Stimulated activated CD4-positive, alpha-beta T cell treated with anti-CD3 and anti-CD28 coated beads, Interleukin-15, amount 100 ng/mL, for 48 hours (primary cell): Measurements from ENCODE around the gene PGAP6.
"Not testable (repeated sequence)": the region's sequence is repeated elsewhere in the genome, so short reads cannot be mapped to it uniquely, and the experiment has no call there.

Source experiments
- DNase-seq, 2 donors: peaks; one replicate each; pipeline ENCODE4 v3.0.0-alpha.2; 2020; ENCODE audit warnings: low read depth in 2 of 2

Gene PGAP6

DNA sequence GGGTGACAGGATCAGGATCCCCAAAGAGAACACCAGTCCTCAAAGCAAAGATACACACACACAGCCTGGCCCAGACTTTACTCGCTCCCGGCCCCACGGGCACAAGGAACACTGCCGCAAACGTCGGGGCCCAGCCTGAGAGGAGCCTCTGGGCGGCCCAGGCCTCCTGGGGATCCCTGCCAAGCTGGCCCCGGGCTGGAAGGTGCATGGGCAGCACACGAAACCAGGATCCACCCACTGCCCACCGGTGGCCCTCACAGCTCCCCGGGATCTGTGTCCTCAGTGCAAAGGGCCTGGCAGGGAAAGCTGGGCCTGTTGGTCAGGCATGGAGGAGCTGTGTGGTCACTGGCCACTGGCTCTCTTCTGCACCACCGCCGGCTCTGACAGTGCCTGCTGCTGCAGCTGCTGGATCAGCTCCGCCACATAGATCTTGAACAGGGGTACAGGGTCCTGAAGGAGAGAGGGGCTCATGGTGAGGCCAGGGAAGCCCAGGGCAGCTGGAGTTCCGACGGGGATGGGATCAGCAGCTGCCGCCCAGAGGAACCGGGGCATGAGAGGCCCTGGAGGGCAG is 14.4 kb downstream of the PGAP6 start:
- DNase-seq, result no peak

- DNase-seq, result no peak
These were observed 15.3 kb downstream of the PGAP6 start for GRCh38 chr16:366476-366875.

- no peak for DNase-seq
These were observed 16.9 kb downstream of the PGAP6 start for GRCh38 chr16:364595-365491.

DNA sequence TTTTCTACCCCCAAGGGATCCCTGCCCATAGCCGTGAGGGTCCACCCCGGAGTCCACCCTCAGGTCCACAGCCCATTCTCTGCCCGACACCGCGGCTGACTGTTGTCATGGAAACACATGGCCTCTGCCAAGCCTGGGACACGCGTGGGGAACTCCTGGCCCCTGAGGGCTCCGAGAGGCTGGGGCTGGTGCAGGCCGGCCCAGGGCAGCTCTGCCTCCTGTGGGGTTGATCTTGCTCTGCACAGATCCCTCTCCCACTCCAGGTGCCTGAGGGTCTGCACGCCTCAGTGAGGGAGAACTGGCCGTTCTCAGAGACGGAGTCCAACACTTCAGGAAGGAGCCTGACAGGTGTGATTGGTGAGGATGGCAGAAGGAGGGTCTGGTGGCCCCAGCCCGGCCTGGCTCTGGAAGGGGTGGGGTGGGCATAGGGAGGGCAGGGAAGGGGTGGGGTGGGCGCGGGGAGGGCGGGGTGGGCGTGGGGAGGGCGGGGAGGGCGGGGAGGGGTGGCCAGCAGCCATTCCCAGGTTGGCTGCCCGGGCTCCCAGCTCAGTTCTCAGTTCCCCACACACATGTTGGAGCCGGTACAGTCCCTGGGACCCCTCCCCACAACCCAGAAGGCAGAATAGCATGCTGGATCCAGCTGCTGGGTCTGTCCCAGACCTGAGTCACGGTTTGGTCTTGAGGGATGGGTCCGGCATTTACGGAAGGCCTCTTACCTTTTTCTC is 17.9 kb downstream of the PGAP6 start:
- DNase-seq, result no peak

DNA sequence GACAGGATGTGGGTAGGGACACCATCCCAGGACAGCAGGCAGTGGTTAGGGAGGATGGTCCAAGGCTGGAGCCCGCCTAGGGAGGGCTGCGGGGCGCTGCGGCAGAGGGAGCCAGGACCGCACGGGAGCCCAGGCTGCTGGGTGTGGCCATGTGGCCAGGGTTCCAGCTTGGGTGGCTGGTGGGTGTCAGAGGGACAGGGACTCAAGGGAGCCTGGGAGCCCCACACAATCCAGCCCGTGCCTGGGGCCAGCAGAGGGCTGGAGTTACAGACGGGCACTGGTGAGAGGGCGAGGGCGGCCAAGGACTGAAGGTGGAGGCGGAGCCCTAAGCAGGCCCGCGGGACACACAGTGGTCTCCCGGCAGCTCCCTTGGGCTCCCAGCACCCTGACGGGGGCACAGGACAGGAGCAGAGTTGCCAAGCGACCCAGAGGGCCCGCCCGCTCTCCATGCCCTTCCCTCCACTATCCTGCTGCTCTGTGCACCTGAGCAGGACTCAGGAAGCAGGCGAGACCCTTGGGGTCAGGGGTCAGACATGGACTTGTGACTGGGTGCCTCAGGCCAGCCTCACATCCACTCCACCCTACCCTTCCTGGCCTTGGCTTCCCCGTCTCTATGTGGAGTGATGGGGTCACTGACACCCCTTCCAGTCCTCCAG is 18.5 kb downstream of the PGAP6 start:
- DNase-seq, result no peak

DNA sequence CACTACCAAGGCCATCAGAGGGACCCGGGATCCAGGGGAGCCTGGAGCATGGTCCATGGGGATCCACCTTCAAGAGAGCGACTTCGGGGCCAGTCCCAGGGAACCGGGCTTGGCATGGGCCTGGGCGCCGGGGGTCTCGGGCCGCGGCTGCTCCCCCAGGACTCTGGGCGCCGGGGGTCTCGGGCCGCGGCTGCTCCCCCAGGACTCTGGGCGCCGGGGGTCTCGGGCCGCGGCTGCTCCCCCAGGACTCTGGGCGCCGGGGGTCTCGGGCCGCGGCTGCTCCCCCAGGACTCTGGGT is 19.1 kb downstream of the PGAP6 start:
- DNase-seq, result not testable (repeated sequence)

GRCh38 chr16:361872-362701 is 19.7 kb downstream of the PGAP6 start:
- peak; percentile 52 to 59 for DNase-seq

GRCh38 chr16:361341-361871 is 20.4 kb downstream of the PGAP6 start:
- no peak for DNase-seq

GRCh38 chr16:360698-361336 is 21.0 kb downstream of the PGAP6 start:
- DNase-seq, result no peak

GRCh38 chr16:359871-360697 is 21.7 kb downstream of the PGAP6 start:
- DNase-seq, result no peak

GRCh38 chr16:359067-359763 is 22.6 kb downstream of the PGAP6 start:
- DNase-seq, result no peak

DNA sequence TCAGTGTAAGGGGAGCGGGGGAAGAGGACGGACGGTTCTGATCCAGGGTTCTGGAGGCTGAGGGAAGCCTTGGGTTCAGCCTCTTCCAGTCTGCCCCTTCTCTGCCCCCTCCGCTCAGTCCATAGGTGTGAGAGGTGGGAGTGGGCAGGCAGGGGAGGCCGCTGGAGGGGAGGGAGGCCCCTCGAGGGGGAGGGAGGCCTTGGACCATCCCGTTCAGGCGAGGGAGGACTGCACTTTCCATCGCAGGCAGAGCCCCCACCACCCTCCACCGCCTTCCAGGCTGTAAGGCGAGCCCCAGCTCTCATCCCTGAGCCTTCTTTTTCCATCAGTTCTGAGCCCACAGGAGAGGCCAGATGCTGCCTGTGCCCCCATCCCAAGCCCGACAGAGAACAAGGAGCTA is 25.0 kb downstream of the PGAP6 start:
- DNase-seq, result no peak

DNA sequence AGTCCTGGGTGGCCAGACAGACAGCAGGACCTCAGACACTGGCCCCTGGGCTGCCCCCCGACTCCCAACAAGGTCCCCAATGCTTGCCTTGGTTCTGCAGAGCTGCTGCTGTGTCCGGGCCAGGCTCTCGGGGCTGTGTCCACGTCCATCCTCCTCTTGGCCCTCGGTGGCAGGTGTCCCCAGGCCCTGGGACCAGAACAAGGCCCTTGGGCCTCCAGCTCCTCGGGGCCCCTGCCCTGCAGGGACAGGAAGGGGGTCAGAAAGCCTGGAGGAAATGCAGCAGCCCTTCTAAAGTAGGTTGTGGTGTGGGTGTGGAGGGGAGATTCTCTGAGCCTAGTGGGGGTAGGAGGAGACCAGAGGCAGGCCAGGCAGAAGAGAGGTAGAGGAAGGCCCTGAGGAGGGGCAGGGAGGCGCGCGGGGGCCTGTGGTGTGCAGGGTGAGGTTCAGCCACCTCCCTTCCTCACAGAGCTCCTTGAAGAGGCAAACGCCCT is 26.8 kb downstream of the PGAP6 start:
- DNase-seq, result no peak

GRCh38 chr16:354291-354881 is 27.4 kb downstream of the PGAP6 start:
- no peak for DNase-seq

DNA sequence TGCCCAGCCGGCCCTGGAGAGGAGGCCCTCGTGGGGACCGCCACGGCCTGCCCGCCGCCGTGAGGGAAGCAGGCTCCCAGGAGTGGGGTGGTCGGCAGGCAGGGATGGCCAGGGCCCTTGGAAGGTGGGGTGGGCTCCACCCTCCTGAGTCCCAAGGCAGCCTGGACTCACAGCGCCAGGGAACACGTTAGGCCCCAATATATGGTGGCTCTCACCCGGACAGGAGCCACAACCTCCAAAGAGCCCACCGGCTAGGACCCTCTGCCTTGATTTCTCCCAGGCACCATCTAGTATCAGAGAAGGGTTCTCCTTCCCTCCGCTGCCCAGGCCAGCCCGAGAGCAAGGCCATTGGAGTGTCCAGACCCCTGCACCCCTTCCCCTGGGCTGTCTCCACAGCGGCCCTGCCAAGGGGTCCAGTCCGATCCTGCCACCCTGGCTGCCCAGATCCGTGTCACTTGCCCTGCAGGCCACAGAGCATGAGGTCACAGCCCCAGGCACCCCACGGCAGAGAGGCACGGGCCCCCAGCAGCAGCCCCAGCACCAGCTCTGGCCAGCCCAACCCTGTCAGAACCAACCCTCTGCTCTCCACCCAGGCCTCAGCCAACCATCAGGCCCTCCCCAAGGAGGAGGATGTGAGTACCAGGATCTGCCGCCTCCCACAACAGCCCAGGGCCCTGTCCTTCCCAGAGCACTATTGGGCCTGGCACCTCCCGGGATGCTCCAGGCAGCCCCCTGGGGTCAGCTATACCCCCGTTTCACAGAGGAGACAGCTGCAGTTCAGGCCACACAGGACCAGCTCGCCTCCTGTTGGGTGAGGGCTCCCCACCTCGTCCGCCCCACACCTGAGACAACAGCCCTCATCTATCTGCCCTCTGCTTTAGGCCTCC is 28.1 kb downstream of the PGAP6 start:
- DNase-seq, result no peak

DNA sequence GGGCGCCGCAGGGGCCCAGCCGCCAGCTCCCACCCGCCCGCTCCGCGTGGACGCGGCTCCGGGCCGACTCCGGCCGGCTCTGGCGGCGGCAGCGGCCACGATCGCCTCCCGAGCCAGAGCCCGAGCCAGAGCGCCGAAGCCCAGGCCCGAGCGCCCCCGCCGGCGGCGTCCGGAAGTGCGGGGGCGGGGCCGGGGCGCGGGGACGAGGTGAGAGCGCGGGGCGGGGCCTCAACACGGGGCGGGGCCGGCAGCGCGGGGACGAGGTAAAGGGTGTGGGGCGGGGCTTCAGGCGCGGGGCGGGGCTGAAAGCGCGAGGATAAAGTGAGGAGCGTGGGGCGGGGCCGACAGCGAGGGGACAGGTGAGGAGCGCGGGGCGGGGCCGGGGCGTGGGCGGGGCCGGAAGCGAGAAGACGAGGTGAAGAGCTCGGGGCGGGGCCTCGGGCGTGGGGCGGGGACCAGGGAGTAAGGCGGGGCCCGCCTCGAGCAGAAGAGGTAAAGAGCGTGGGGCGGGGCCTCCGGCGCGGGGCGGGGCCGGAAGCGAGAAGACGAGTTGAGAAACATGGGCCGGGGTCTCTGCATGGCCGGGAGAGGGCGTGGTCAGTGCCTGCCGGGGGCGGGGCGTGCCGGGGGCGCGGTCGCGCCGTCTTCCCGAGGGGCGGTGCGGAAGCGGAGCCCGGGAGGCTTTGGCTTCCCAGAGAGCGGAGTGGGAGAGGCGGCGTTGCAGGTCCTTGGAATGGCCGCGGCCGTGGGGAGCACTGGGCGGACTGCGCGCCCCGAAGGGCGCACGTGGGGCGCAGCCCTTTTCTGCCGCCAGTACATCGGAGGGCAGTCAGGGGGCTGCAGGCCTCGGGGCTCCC is 29.0 kb downstream of the PGAP6 start, which contains the start of gene AXIN1:
Gene AXIN1, minus strand, starts transcription at position 177 of the 857 bp plus-strand sequence. CDS start 5,698 bp downstream, outside the sequence.
- DNase-seq, result peak; percentile 100
